Neural cell (in vitro differentiated cells): Measurements from ENCODE around the gene PGC.

ENCODE experiments used
- EZH2 ChIP-seq: fragments of 200-600, 300-800 bp; shearing (Covaris generic), sonication (generic); IDR thresholded peaks from 2 replicates; pipeline ENCODE4 v1.6.1; 2014; ENCODE audit warnings: antibody characterized with exemption, low read length, borderline replicate concordance, mild to moderate bottlenecking; ENCODE audit not compliant: insufficient read depth, poor library complexity, severe bottlenecking
- MXI1 ChIP-seq: fragments of 450-650 bp; conservative IDR thresholded peaks from 2 replicates; pipeline ENCODE4 v1.6.1; 2014; ENCODE audit warnings: antibody characterized with exemption, mild to moderate bottlenecking; ENCODE audit not compliant: poor library complexity, severe bottlenecking
- POLR2AphosphoS5 ChIP-seq: IDR thresholded peaks from 2 replicates; pipeline ENCODE4 v1.6.1; 2012
- RAD21 ChIP-seq: fragments of 450-650 bp; conservative IDR thresholded peaks from 2 replicates; pipeline ENCODE4 v1.6.1; 2014; ENCODE audit warnings: antibody characterized with exemption, mild to moderate bottlenecking, moderate library complexity
- SMC3 ChIP-seq: fragments of 450-650 bp; conservative IDR thresholded peaks from 2 replicates; pipeline ENCODE4 v1.6.1; 2014; ENCODE audit warnings: antibody characterized with exemption, mild to moderate bottlenecking, moderate library complexity; ENCODE audit not compliant: poor library complexity
- TF ChIP-seq, protein P1 (sequence below): fragments of 450-650 bp; IDR thresholded peaks from 2 replicates; pipeline ENCODE4 v1.5.1; 2014; ENCODE audit warnings: antibody characterized with exemption, mild to moderate bottlenecking, moderate library complexity; ENCODE audit not compliant: poor library complexity, severe bottlenecking
- TF ChIP-seq, protein P2 (sequence below): IDR thresholded peaks from 2 replicates; pipeline ENCODE4 v1.6.1; 2012; ENCODE audit warnings: borderline replicate concordance

DNA sequence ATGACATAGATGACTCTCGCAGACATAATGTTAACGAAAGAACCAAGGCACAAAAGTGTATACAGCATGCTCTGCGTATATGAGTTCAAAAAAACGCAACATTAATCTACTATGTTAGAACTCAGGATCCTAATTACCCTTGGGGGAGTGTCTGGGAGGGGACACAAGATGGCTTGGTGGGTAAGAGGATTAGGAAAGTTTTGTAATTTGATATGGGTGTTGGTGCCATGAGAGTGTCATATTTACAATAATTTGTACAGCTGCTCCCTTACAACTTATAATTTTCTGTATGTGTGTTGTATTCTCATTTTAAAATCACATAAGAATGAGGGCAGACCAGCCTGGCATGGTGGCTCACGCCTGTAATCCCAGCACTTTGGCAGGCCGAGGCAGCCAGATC, 50.4 kb downstream of the PGC start:
- TF ChIP-seq, protein P1, sequence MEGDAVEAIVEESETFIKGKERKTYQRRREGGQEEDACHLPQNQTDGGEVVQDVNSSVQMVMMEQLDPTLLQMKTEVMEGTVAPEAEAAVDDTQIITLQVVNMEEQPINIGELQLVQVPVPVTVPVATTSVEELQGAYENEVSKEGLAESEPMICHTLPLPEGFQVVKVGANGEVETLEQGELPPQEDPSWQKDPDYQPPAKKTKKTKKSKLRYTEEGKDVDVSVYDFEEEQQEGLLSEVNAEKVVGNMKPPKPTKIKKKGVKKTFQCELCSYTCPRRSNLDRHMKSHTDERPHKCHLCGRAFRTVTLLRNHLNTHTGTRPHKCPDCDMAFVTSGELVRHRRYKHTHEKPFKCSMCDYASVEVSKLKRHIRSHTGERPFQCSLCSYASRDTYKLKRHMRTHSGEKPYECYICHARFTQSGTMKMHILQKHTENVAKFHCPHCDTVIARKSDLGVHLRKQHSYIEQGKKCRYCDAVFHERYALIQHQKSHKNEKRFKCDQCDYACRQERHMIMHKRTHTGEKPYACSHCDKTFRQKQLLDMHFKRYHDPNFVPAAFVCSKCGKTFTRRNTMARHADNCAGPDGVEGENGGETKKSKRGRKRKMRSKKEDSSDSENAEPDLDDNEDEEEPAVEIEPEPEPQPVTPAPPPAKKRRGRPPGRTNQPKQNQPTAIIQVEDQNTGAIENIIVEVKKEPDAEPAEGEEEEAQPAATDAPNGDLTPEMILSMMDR: no peak
- TF ChIP-seq RAD21 (no peak), EZH2 (no peak), SMC3 (no peak), POLR2AphosphoS5 (no peak), MXI1 (no peak)
- TF ChIP-seq, protein P2, sequence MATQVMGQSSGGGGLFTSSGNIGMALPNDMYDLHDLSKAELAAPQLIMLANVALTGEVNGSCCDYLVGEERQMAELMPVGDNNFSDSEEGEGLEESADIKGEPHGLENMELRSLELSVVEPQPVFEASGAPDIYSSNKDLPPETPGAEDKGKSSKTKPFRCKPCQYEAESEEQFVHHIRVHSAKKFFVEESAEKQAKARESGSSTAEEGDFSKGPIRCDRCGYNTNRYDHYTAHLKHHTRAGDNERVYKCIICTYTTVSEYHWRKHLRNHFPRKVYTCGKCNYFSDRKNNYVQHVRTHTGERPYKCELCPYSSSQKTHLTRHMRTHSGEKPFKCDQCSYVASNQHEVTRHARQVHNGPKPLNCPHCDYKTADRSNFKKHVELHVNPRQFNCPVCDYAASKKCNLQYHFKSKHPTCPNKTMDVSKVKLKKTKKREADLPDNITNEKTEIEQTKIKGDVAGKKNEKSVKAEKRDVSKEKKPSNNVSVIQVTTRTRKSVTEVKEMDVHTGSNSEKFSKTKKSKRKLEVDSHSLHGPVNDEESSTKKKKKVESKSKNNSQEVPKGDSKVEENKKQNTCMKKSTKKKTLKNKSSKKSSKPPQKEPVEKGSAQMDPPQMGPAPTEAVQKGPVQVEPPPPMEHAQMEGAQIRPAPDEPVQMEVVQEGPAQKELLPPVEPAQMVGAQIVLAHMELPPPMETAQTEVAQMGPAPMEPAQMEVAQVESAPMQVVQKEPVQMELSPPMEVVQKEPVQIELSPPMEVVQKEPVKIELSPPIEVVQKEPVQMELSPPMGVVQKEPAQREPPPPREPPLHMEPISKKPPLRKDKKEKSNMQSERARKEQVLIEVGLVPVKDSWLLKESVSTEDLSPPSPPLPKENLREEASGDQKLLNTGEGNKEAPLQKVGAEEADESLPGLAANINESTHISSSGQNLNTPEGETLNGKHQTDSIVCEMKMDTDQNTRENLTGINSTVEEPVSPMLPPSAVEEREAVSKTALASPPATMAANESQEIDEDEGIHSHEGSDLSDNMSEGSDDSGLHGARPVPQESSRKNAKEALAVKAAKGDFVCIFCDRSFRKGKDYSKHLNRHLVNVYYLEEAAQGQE: no peak
